ENCODE data around the gene PFKM. TPM values are rescaled to one million over a fixed set of nuclear protein-coding genes. Genes with fewer than 3 reads are reported as not detected.

PFKM gene
- total and polyA plus RNA-seq, 9 of the 15 experiments (the other 6 are each of a cell fraction or from before 2014, with no cell fraction given), result 16.5 to 39.9 (median 31.7) TPM

DNA sequence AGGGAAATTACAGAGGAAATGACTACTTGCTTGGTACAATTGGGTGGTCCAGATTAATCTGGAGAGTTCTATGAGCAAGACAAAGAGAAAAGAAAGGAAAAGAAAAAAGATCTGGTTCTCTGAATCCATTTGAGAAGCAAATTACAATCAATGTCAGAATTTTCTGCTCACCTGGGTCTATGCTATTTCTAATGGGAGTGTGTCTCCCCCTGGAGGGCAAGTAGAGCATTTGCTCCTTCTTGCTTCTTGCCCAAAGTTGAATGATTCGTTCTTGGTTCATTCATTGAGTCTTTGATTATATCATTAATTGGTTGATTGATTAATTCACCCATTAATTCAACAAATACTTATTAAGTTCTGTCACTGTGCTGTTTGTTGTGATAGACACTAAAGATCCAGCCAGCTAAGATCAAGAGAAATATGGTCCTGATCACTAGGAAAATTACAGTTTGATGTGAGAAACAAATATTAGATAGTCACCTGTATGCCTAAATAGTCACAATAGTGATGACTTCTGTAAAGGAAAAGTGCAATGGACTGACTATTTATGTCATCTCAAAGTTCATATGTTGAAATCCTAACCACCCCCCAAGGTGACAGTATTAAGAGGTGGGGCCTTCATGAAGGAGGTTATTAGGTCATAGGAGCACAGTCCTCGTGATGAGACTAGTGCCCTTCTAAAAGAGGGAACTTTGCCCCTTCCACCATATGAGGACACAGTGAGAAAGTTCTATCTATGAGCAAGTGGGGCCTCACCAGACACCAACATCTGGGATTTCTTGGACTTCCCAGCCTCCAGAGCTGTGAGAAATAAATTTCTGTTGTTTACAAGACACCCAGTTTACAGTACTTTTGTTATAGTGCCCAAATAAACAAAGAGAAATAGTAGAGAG lies 46.2 kb downstream of the PFKM start (continued):
- TF ChIP-seq, protein P1, sequence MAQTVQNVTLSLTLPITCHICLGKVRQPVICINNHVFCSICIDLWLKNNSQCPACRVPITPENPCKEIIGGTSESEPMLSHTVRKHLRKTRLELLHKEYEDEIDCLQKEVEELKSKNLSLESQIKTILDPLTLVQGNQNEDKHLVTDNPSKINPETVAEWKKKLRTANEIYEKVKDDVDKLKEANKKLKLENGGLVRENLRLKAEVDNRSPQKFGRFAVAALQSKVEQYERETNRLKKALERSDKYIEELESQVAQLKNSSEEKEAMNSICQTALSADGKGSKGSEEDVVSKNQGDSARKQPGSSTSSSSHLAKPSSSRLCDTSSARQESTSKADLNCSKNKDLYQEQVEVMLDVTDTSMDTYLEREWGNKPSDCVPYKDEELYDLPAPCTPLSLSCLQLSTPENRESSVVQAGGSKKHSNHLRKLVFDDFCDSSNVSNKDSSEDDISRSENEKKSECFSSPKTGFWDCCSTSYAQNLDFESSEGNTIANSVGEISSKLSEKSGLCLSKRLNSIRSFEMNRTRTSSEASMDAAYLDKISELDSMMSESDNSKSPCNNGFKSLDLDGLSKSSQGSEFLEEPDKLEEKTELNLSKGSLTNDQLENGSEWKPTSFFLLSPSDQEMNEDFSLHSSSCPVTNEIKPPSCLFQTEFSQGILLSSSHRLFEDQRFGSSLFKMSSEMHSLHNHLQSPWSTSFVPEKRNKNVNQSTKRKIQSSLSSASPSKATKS (CRISPR knock-in tag; IDR thresholded peaks at IDR 0.05), result no peak
- no peak for TF ChIP-seq MTA2 (IDR thresholded peaks at IDR 0.05; ENCODE audit: low read depth)
- TF ChIP-seq GTF2A2 (tag; IDR thresholded peaks at IDR 0.05), result no peak
- TF ChIP-seq, protein P2, sequence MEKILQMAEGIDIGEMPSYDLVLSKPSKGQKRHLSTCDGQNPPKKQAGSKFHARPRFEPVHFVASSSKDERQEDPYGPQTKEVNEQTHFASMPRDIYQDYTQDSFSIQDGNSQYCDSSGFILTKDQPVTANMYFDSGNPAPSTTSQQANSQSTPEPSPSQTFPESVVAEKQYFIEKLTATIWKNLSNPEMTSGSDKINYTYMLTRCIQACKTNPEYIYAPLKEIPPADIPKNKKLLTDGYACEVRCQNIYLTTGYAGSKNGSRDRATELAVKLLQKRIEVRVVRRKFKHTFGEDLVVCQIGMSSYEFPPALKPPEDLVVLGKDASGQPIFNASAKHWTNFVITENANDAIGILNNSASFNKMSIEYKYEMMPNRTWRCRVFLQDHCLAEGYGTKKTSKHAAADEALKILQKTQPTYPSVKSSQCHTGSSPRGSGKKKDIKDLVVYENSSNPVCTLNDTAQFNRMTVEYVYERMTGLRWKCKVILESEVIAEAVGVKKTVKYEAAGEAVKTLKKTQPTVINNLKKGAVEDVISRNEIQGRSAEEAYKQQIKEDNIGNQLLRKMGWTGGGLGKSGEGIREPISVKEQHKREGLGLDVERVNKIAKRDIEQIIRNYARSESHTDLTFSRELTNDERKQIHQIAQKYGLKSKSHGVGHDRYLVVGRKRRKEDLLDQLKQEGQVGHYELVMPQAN (IDR thresholded peaks at IDR 0.05; ENCODE audit: borderline replicate concordance), result no peak
- no peak for TF ChIP-seq POLR2B (IDR thresholded peaks at IDR 0.05; ENCODE audit: low read depth, partially characterized antibody)
- TF ChIP-seq RB1 (IDR thresholded peaks at IDR 0.05; ENCODE audit: low read depth), result no peak
- no peak for TF ChIP-seq RFX7 (CRISPR knock-in tag; IDR thresholded peaks at IDR 0.05)
- no peak for TF ChIP-seq ZNF184 (CRISPR knock-in tag; IDR thresholded peaks at IDR 0.05)
- no peak for TF ChIP-seq NBN (IDR thresholded peaks at IDR 0.05; ENCODE audit: low read depth)
- TF ChIP-seq ETV6 (IDR thresholded peaks at IDR 0.05; ENCODE audit: borderline replicate concordance in 1 of 2, low read depth in 2 of 2, low read length in 1 of 2), result no peak
- TF ChIP-seq ETV6 (CRISPR knock-in tag; IDR thresholded peaks at IDR 0.05; ENCODE audit: borderline replicate concordance), result no peak
- no peak for TF ChIP-seq BRF1 (IDR thresholded peaks at IDR 0.05; ENCODE audit: borderline replicate concordance, extremely low read depth, insufficient read length)
